Retinal pigment epithelial cell (primary cell): Measurements from ENCODE around the gene RNF130.

Experiments
- DNase-seq: peaks from one replicate; pipeline ENCODE4 v3.0.0-alpha.2; 2010; ENCODE audit warnings: low read depth
- H3K4me3 ChIP-seq: 2 replicates; pipeline ENCODE4 v1.5.1; 2011; ENCODE audit warnings: mild to moderate bottlenecking, low read length, control low read depth, moderate library complexity
- TF ChIP-seq, protein P1 (sequence below): conservative IDR thresholded peaks from 2 replicates; pipeline ENCODE4 v1.5.1; 2011; ENCODE audit warnings: low read depth, low read length, control low read depth, inconsistent platforms

The RNF130 gene

DNA sequence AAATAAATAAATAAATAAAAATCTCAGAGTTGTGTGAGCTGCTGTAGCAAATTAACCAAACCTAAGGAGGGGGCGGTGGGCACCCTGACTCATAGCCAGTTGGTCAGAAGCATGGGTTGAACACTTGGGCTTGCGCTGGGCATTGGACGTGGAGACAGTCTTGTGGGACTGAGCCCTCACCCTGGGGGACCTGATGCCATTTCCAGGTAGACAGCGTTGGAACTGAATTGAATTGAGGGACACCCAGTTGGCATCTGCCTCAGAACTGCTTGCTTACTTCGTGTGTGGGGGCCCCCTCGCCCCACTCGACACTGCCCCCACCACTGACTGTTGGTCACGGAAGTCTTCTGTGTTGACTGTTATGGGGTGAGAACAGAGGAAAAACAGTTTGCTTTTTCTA is 144.9 kb downstream of the RNF130 start:
- no peak overlapping the region for H3K4me3 ChIP-seq
- no peak for DNase-seq
- TF ChIP-seq, protein P1, sequence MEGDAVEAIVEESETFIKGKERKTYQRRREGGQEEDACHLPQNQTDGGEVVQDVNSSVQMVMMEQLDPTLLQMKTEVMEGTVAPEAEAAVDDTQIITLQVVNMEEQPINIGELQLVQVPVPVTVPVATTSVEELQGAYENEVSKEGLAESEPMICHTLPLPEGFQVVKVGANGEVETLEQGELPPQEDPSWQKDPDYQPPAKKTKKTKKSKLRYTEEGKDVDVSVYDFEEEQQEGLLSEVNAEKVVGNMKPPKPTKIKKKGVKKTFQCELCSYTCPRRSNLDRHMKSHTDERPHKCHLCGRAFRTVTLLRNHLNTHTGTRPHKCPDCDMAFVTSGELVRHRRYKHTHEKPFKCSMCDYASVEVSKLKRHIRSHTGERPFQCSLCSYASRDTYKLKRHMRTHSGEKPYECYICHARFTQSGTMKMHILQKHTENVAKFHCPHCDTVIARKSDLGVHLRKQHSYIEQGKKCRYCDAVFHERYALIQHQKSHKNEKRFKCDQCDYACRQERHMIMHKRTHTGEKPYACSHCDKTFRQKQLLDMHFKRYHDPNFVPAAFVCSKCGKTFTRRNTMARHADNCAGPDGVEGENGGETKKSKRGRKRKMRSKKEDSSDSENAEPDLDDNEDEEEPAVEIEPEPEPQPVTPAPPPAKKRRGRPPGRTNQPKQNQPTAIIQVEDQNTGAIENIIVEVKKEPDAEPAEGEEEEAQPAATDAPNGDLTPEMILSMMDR, result no peak

DNA sequence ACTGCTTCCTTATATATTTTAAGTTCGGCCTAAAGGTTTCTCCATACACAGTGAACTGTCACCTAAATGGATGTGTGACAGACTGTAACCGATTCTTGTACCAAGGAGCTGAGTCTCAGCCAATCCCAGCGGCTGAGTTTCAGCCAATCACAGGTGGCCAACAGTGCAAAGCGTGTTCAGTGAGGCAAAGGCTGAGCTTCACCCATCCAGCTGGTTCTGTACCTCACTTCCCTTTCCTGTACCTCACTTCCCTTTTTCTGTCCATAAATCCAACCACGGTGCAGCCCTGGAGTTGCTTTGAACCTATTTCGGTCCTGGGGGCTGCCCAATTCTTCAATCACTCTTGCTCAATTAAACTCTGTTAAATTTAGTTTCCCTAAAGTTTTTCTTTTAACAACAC is 148.1 kb downstream of the RNF130 start:
- no peak for DNase-seq
- TF ChIP-seq, protein P1, result no peak
- H3K4me3 ChIP-seq, result no peak overlapping the region

DNA sequence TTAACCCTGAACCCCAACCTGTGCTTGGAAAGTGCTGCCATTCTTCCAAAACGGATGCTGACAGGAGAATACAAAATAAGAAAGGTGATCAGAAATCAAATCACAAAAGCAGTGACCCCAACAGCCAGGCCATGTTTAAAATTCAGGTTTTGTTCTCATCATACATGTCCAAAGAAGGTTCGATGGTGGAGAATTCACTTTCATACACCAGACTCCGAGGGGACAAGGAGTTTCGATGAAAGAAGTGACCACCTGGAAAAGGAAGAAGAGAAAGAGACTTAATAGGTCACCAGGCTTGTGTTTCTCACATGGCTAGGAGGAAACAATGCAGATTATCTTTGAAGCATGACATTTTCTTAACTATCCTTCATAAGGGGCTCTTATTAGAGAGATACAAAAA is 151.4 kb downstream of the RNF130 start:
- TF ChIP-seq, protein P1, result no peak
- H3K4me3 ChIP-seq, result no peak overlapping the region
- DNase-seq, result no peak

DNA sequence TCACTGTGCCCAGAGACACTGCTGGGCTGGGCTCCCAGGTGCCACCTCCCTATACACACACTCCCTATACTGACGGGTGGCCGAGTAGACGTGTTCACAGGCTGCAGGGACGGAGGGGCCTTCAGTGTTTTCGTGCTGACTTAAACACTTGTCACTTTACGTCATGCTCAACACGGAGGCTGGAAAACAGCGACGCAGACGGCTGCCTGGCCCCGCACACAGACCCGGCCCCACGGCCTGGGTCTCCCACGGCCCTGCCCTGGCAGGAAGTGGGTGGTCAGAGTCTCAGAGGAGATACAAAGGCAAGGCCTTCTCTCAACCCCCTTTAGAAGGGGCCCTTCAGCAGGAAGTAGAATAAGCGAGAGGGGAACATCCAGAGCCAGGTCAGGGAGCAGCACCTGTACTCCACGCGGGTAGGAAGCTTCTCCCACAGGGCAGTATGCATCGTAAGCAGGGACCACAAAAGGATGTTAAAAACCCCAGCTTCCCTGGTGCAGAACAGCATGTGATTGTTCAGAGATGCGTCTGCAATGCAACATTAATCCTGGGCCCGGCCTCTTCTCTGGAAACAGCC is 152.0 kb downstream of the RNF130 start:
- DNase-seq, result no peak
- no peak overlapping the region for H3K4me3 ChIP-seq
- TF ChIP-seq, protein P1, result no peak

DNA sequence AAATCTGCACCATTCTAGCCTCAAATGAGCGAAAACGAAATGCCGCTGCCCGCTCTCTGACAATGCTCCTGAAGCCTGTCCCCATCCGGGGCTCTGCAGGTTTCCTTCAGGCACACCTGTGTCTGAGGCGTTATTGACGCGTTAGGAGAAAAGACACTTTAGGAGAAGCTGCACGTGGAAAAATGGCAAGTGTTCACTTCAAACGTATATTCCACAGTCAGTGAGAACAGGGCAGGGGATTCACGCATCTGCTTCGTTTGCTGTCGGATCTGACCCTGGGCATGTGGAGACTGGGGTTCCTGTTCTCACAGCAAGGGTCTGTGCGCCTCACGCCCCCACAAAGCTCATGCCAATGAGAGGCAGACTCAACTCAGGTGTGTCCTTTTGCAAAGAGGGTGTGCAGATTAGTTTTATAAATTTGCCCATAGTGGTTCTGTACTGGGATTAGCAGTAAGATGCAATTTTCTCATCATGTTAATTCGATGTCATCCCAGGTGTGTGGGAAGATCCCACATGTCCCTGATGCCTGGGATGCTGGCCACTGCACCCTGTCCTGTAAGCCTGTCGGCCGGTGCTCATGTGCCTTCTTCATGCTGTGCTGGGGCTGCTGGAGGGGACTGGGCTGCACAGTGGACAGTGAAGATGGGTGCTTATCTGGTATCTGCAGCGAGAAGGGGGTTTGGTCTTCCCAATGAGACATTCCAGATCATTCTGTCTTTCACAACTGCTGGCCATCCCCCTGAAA is 152.6 kb downstream of the RNF130 start:
- TF ChIP-seq, protein P1, result no peak

DNA sequence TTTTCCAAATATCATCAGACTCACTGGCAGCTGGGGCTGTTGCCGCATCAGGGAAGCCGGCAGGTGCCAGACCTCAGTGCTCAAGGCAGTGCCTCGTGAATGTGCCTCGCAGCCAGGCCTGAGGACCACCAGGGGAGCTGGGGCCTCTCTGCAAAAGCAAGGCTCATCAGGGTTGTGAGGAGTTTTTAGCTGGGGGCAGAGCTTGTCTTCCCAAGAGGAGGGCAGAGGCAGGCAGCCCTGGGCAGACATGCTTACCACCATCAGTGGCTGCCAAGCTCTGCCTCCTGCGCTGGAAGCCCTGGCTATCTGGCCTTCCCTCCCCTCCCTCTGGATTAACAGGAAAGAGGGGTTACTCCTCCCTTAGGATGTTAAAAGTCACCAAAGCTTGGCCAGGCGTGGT is 155.0 kb downstream of the RNF130 start:
- no peak for DNase-seq
- TF ChIP-seq, protein P1, result no peak
- no peak overlapping the region for H3K4me3 ChIP-seq

More for the DNA sequence above, 152.6 kb downstream of the RNF130 start:
- DNase-seq, result no peak
- no peak overlapping the region for H3K4me3 ChIP-seq

DNA sequence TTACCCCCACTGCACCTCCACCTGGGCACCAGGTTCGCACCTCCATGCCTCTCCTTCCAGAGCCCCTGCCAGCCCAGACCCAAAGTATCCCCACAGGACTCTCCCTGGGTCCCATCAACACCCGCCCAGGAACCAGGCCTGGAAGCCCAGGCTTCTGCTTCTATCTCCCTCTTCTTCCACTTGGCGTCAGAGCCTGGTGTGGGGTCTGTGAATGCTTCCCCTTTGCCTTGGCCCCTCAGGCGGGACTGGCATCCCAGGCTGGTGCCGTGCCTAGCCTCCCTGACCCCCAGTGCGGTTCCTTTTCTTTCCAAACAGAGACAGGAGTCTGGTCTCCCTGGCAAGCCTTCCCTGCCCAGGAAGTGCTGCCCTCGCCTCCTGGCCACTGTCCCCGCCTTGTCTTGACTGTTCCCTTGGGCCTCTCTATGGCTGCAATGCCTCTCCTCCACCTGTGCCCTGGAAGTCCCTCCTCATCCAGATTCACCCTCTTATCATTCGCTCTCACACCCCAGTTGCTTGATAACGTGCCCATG is 156.1 kb downstream of the RNF130 start:
- TF ChIP-seq, protein P1, result no peak
- no peak for DNase-seq
- H3K4me3 ChIP-seq, result no peak overlapping the region
